GM06990 (cell line): ENCODE results near the gene MICAL3.
A peak's percentile ranks its signal among the peaks of the same experiment; 100 is the strongest.
"Not testable (repeated sequence)": the region's sequence is repeated elsewhere in the genome, so short reads cannot be mapped to it uniquely, and the experiment has no call there.

ENCODE experiments used
- DNase-seq: peaks from one replicate; pipeline ENCODE4 v3.0.0-alpha.2; 2011; ENCODE audit not compliant: insufficient read length; ENCODE audit errors: extremely low read depth
- H3K27me3 ChIP-seq: replicated peaks from 2 replicates; pipeline ENCODE4 v1.6.0; 2011; ENCODE audit warnings: low read length; ENCODE audit not compliant: control insufficient read depth, insufficient read depth
- H3K36me3 ChIP-seq: 2 replicates; pipeline ENCODE4 v1.5.1; 2011; ENCODE audit warnings: low read length; ENCODE audit not compliant: control insufficient read depth, insufficient read depth
- H3K4me3 ChIP-seq: replicated peaks from 2 replicates; pipeline ENCODE4 v1.5.1; 2011; ENCODE audit warnings: low read depth, mild to moderate bottlenecking, control low read depth, low read length
- CTCF ChIP-seq: IDR thresholded peaks from 2 replicates; pipeline ENCODE4 v1.5.1; 2011; ENCODE audit warnings: low read length, control low read depth, mild to moderate bottlenecking, inconsistent platforms; ENCODE audit not compliant: insufficient read depth, poor library complexity, severe bottlenecking

The MICAL3 gene

GRCh38 chr22:17767233-17768065 lies 256.9 kb downstream of the MICAL3 start:
- Histone ChIP-seq H3K27me3 (no peaks in the 10 kb centered on the region), H3K4me3 (peak overlapping the region; percentile 10; the same call in 1 of the 2 replicates), H3K36me3 (peaks cover 1% of the 10 kb centered on the region)
- peak; percentile 57 for DNase-seq
- no peak for TF ChIP-seq CTCF

GRCh38 chr22:17764852-17765251 lies 259.5 kb downstream of the MICAL3 start:
- not testable (repeated sequence) for DNase-seq, H3K27me3 ChIP-seq, H3K36me3 ChIP-seq, H3K4me3 ChIP-seq

- no peak for TF ChIP-seq CTCF
- no peak for DNase-seq
- Histone ChIP-seq H3K27me3 (no peaks in the 10 kb centered on the region), H3K36me3 (no peaks in the 10 kb centered on the region; the same call in none of the 2 replicates), H3K4me3 (no peak overlapping the region)
Observed at GRCh38 chr22:17764036-17764435, 260.3 kb downstream of the MICAL3 start.

GRCh38 chr22:17763442-17763841 lies 260.9 kb downstream of the MICAL3 start:
- H3K4me3 ChIP-seq, DNase-seq, H3K36me3 ChIP-seq, H3K27me3 ChIP-seq: not testable (repeated sequence)

- no peaks in the 10 kb centered on the region for H3K27me3 ChIP-seq
- no peaks in the 10 kb centered on the region; the same call in 1 of the 2 replicates for H3K36me3 ChIP-seq
- DNase-seq: no peak
- H3K4me3 ChIP-seq: no peak overlapping the region
- TF ChIP-seq CTCF: no peak
Observed at GRCh38 chr22:17761138-17761488, 263.2 kb downstream of the MICAL3 start.

- no peak for DNase-seq
- H3K36me3 ChIP-seq: peaks cover 4% of the 10 kb centered on the region
- TF ChIP-seq CTCF: peak; percentile 30
- H3K27me3 ChIP-seq: no peaks in the 10 kb centered on the region
- no peak overlapping the region for H3K4me3 ChIP-seq
Observed at GRCh38 chr22:17754233-17754925, 270.0 kb downstream of the MICAL3 start.
